Posterior cingulate gyrus (tissue), 11 donors: ENCODE data around the gene MRPL23.

ENCODE experiments used
- DNase-seq, 10 donors: peaks; one replicate each; pipeline versions ENCODE4 v3.0.0 to v3.0.0-alpha.2; 2020 to 2021; ENCODE audit warnings: mixed read lengths in 3 of 10
- intact Hi-C: fragments of 100-400 bp; cut with DNase I; formaldehyde crosslinking; loops from one replicate; pipeline ENCODE4 v1.15.1; 2023

The MRPL23 gene

DNA sequence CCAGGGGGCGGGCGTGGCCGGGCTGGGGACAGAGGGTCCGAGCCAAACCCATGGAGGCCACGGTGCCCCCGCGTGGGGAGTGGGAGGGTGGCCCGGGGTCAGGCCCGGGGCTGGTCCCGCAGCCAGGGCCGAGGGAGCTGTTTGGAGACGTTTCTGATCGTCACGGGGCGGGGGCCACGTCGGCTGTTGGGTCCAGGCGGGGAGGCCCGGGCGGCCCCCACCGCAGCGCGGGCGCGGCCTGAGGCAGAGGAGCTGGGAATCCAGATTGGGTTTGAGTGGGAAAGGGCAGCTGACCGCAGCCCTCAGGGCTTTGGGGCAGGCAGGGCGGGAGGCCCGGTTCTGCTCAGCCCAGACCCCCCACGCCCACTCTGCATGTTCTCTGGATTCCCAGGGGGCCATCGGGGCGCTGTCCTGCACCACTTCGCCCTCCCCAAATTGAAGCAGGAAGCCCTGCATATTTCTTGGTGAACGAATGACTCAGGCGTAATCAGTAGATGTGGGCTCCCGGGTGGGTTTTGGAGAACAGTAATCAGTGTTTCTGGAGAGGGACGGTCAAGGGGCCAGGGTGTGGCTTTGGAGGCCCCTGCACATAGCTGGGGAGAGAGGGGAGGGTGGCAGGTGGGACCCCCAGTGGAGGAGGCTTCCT, 583 bp downstream of the MRPL23 start:
- no peak for DNase-seq
- intact Hi-C loops = no loop called here

GRCh38 chr11:1948389-1948788, 1.3 kb downstream of the MRPL23 start:
- intact Hi-C loops = no loop called here
- peak in 1 of 10 donors; percentile 18 for DNase-seq

GRCh38 chr11:1949302-1949701, 2.2 kb downstream of the MRPL23 start:
- intact Hi-C loops = no loop called here

GRCh38 chr11:1949922-1950321, 2.8 kb downstream of the MRPL23 start:
- intact Hi-C loops = no loop called here
- DNase-seq = no peak

More at GRCh38 chr11:1949302-1949701, 2.2 kb downstream of the MRPL23 start:
- no peak for DNase-seq

- intact Hi-C loops = no loop called here
- DNase-seq = peak in 2 of 10 donors; percentile 24 to 30
These were observed 5.8 kb downstream of the MRPL23 start for GRCh38 chr11:1952806-1953482.

DNA sequence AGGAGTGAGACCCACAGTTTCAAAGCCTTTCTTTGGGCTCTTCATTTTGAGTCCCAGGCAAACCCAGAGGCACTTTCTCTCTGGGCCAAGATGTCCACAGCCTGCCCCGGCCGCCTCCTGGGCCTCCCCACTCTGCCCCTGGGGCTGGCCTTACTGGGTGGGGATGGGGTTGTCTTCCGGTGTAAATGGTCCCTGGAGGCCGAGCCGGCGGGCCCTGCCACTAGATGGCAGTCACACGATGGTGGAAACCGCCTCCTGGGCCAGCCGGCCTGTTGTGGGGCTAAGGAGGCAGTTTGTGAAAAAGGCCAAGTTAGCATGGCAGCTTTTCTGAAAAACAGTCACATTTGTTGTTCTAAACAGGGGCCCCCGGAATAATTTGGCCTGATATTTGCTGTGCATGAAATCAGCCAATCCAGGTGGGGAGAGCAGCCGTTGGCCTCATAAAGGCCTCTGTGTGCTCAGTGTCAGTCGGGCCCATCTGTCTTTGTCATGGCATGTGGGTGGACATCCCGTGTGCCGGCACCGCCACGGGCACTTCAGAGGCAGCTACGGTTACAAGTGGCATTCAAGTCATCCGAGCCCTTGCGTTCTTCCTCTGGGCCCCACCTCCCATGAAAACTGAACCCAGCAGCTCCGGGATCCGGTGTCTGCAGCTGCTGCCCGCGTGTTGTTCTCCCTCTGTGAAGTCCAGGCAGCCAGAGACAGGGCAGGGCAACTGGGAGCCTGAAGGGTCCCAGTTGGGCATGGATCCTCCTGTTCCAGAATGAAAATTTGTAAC, 6.5 kb downstream of the MRPL23 start:
- DNase-seq = peak in 1 of 10 donors; percentile 18
- intact Hi-C loops = no loop called here

GRCh38 chr11:1958367-1958766, 11.2 kb downstream of the MRPL23 start:
- no peak for DNase-seq
- intact Hi-C loops = no loop called here

- intact Hi-C loops = no loop called here
- DNase-seq = no peak
These were observed 12.7 kb downstream of the MRPL23 start for GRCh38 chr11:1959786-1960185.

DNA sequence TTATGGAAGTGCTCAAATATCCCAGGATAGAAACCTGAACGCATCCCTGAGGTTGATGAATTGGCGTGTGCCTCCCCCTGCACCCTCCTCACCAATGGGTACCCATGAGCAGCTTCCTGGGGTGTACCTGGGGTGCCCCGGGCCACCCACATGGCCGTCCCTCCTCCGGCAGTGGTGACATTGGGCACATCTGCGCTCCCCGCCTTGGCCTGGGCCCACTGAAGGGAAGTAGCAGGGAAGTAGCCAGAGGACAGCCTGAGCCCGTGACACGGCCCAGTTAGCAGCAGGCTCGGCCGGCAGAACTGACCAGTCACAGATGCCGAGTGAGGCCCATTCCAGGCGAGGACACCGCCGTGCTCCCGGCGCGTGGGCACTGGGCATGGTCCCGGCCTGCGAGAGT, 16.7 kb downstream of the MRPL23 start:
- intact Hi-C loops = no loop called here
- peak in 2 of 10 donors; percentile 52 to 61 for DNase-seq

DNA sequence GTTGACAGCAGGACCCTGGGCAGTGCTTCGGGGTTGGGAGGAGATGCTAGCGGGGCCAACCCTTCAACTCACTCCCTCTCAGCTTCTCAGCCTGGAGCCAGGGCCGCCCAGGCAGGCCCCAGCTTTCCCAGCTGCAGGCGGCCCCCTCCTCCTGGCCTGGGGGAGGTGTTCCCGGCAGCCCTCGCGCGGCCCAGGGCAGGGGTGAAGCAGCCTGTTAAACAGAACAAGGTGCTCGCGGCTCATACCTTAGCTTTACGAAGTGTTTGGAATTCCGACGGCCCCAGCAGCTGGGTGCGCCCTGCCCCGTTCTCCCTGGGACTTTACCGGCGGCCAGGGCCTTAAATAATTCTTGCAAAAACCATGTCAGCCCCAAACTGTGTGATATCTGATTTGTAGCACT, 17.2 kb downstream of the MRPL23 start:
- intact Hi-C loops = no loop called here
- no peak for DNase-seq

- DNase-seq = peak in 1 of 10 donors; percentile 16
- intact Hi-C loops = no loop called here
These were observed 17.8 kb downstream of the MRPL23 start for GRCh38 chr11:1964955-1965354.

- peak in 1 of 10 donors; percentile 51 for DNase-seq
- intact Hi-C loops = no loop called here
These were observed 19.4 kb downstream of the MRPL23 start for GRCh38 chr11:1966531-1966930.

DNA sequence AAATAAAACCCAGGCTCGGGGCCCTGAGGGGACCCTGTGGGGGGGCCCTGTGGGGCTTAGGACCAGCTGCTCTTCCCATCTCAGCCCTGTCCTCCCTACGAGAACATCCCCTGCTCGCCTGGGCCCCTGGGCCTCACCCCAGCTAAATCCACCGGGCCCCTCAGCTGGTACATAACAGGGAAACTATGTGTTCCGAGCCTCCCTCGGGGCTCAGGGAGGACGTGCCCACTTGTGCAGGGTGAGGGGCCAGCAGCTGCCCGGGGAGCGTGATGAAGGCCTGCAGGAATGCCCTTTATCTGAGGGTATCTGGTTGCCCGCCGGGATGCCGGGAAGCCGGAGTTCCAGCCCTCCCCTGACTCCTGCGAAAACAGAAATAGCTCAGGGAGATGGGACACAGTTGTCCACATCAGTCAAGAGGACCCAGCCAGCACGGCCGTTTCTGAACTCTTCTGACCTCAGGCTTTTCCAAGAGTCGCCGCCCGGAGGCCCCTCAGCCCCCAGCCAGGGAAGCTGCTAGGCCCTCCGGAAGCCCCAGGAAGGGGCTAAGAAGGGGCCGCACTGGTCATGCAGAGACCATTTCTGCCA, 20.6 kb downstream of the MRPL23 start:
- intact Hi-C loops = no loop called here
- DNase-seq = no peak

- peak in 2 of 10 donors; percentile 12 to 35 for DNase-seq
- intact Hi-C loops = no loop called here
These were observed 21.4 kb downstream of the MRPL23 start for GRCh38 chr11:1968454-1969002.

DNA sequence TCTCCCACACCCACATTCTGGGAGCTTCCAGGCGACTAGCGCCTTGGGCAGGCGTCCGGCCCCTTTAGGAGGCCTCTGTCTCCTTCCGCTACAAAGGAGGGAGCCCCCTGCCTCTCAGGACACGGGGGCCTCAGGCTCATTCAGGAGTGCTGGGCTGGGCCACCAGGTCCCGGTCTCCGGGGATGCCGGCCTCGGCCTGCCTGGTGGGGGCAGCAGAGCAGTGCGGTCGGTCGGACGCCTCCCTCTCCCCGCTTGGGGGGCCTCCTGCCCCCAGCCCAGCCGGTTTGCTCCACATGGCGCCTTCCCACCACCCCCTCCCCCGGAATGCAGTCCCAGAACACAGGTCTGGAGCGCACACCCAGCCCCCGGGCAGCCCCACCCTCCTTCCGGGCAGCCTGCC, 21.9 kb downstream of the MRPL23 start:
- intact Hi-C loops = no loop called here
- DNase-seq = no peak

DNA sequence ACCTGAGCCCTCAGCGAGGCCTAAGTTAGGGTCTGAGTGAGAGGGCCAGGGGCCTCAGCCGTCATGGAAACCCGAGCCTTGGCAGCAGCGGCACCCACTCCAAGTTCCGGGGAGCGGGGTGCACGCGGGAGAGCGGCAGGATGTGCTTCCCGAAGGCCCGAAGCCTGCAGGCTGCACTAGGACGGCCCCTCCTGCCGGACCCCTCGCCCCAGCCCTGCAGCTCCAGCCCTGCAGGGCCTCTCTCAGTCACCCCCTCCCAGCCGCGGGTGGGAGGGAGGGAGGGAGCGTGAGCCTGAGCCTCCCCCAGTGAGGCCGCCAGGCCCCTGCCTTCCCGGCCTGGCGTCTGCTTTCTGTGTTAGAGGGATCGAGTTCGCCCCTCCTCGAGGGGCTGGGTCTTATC, 22.6 kb downstream of the MRPL23 start:
- intact Hi-C loops = no loop called here
- DNase-seq = no peak

DNA sequence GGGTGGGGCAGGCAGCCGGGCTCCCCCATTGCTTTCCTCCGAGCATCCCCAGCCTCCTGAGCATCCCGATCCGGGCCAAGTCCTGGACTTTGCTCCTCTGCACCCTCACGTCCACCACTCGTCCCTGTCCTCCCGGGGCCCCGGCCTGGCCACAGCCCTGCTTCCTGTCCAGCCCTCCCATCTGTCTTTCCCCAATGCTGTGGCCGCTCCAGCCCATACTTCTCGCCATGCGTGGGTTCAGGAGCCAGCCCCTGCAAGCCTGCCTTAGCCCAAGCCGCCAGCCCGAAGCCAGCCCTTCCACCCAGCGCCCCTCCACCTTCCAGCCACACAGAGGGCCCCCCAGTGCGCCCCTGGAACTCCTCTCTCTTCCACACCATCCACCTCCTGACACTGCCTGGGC, 23.8 kb downstream of the MRPL23 start:
- DNase-seq = peak in 3 of 10 donors; percentile 48 to 58 (median 52)
- intact Hi-C loops = no loop called here

DNA sequence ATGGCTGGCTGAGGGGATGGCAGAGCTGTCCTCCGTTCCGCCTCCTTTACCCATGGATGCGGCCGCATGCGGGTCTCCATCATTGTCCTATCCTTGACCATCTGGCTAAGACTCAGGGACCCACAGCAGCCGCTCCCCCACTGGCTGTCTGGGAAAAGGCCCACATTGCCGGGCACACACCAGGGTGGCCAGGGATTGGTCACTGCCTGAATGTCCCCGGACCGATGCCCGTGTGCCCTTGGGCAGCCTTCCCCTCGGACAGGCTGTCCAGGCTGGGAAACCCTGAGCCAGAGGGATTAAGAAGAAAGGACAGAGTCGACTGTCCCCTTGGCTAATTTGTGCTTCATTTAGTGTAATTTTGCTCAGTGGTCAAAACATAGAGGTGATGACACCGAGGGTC, 28.1 kb downstream of the MRPL23 start:
- DNase-seq = no peak
- intact Hi-C loops = no loop called here

DNA sequence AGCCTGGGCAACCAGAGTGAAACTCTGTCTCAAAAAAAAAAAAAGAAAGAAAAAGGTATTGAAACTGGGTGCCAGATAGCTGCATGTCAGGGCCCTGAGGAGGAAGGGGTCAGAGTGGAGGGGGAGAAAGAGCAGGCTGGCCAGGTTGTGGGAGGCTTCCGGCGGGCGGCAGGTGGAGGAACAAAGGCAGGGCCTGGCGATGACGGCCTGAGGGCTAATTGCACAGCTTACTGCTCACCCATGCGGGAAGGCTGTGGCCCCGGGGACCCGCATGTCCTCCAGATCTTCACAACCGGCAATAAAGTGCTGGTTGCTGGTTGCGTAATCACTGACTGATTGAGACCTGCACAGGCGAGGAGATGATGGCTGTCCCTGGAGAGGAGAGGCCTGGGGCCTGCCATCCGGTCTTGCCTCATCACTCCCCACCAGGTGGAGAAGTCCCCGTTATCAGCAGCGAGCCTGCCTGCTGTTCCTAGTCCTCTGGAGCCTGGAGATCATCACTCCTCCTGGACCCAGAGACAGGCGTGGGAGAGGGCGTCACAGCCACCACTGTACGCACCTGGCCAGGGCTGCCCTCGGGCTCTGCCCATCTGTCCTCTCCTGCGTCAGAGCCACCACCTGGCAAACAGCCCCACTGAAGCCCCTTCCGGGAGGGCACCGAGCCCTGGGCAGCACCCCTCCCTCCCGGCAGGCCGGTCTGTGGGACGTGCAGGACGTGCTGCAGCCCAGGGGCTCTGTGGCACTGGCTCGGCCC, 31.8 kb downstream of the MRPL23 start:
- peak in 1 of 10 donors; percentile 16 for DNase-seq
- intact Hi-C loops = no loop called here

GRCh38 chr11:1979607-1980006, 32.5 kb downstream of the MRPL23 start:
- intact Hi-C loops = no loop called here
- peak in 1 of 10 donors; percentile 16 for DNase-seq
